ENCODE results near the gene SCUBE3. TPM values are rescaled to one million over a fixed set of nuclear protein-coding genes. Genes with fewer than 3 reads are reported as not detected.

The SCUBE3 gene
- total RNA-seq, 1 donor from 2014 or later, result 8.8 TPM

GRCh38 chr6:35300848-35301247 is 87.1 kb downstream of the SCUBE3 start:
- intact Hi-C loops (cut with micrococcal nuclease), result no loop called here
- DNase-seq, result no peak
- no peak for TF ChIP-seq CTCF (IDR thresholded peaks at IDR 0.05; ENCODE audit: borderline replicate concordance)
- Histone ChIP-seq H3K27me3 (ENCODE audit: low read depth) (no peaks in the 10 kb centered on the region), H3K9me3 (replicated peaks) (no peaks in the 10 kb centered on the region), H3K4me3 (no peak overlapping the region), H3K36me3 (no peaks in the 10 kb centered on the region), H3K27ac (replicated peaks) (no peak overlapping the region), H3K4me1 (peaks cover 36% of the 10 kb centered on the region)

Other genes with a start within 250 kb of the SCUBE3 start
- gene TCP11, start 72.6 kb upstream of the SCUBE3 start, total RNA-seq, result not detected
- gene ZNF76, start 45.8 kb downstream of the SCUBE3 start, total RNA-seq, result 38.7 TPM
- 1.0 TPM for gene DEF6, start 83.9 kb downstream of the SCUBE3 start, total RNA-seq
- gene PPARD, start 128.6 kb downstream of the SCUBE3 start, total RNA-seq, result 14.9 TPM
- gene FANCE, start 238.4 kb downstream of the SCUBE3 start, total RNA-seq, result 3.7 TPM

Measured in left ventricle myocardium inferior (tissue), 1 donor.